Esophagus (tissue), 2 donors: Measurements from ENCODE around the gene BIRC5. TPM values are rescaled to one million over a fixed set of nuclear protein-coding genes. Genes with fewer than 3 reads are reported as not detected.

ENCODE experiments used
- H3K27ac ChIP-seq, 2 donors: one replicate each; pipeline ENCODE4 v1.5.1; 2013; ENCODE audit warnings: low read depth in 2 of 2, mild to moderate bottlenecking in 2 of 2, inconsistent platforms in 1 of 2, low read length in 1 of 2, moderate library complexity in 1 of 2
- H3K27me3 ChIP-seq, 2 donors: one replicate each; pipeline ENCODE4 v1.6.1; 2013; ENCODE audit warnings: low read length in 2 of 2, control low read depth in 1 of 2, mild to moderate bottlenecking in 1 of 2; ENCODE audit not compliant: insufficient read depth in 2 of 2, control insufficient read depth in 1 of 2
- H3K36me3 ChIP-seq, 2 donors: one replicate each; pipeline ENCODE4 v1.6.1; 2013; ENCODE audit warnings: low read length in 1 of 2; ENCODE audit not compliant: control insufficient read depth in 2 of 2, insufficient read depth in 2 of 2
- H3K4me1 ChIP-seq, 2 donors: one replicate each; pipeline ENCODE4 v1.6.1; 2013; ENCODE audit warnings: low read length in 1 of 2; ENCODE audit not compliant: control insufficient read depth in 2 of 2, insufficient read depth in 2 of 2
- H3K4me3 ChIP-seq, 2 donors: one replicate each; pipeline ENCODE4 v1.5.1; 2013; ENCODE audit warnings: low read length in 2 of 2, mild to moderate bottlenecking in 2 of 2, low read depth in 1 of 2, moderate library complexity in 1 of 2
- H3K9me3 ChIP-seq, 2 donors: one replicate each; pipeline ENCODE4 v1.6.1; 2013; ENCODE audit warnings: mild to moderate bottlenecking in 2 of 2, low read depth in 1 of 2, low read length in 1 of 2, moderate library complexity in 1 of 2; ENCODE audit not compliant: control insufficient read depth in 2 of 2, insufficient read depth in 1 of 2
- WGBS, 2 donors: extraction: QIAGEN DNeasy Blood & Tissue Kit; methylation state at CpG; one replicate each; pipeline ENCODE4 v1.1.7; 2013; 5-methylcytosine and 5-hydroxymethylcytosine counted together
- polyA plus RNA-seq, 2 donors: library from polyadenylated mRNA; stranded (reverse); fragments of 200-250 nt; gene quantifications; one replicate each; pipeline ENCODE4 v1.2.3, GENCODE V29; 2013
- donor health status: healthy with polysubstance abuse.
- donor health status: Bipolar disorder and iron deficiency.

BIRC5 gene
- polyA plus RNA-seq, 2 donors: 8.0 to 17.6 TPM

GRCh38 chr17:78268951-78269905, 55.2 kb downstream of the BIRC5 start:
- Histone ChIP-seq H3K4me3 (no peak overlapping the region), H3K27ac (no peak overlapping the region), H3K4me1 (peaks cover 0 to 2% of the 10 kb centered on the region in 2 donors), H3K36me3 (no peaks in the 10 kb centered on the region), H3K9me3 (no peaks in the 10 kb centered on the region), H3K27me3 (no peaks in the 10 kb centered on the region)
- WGBS, 2 donors: 49 to 54% methylated on average over 32 to 34 of the region's 34 CpGs

GRCh38 chr17:78269955-78270381, 55.9 kb downstream of the BIRC5 start:
- 77 to 83% methylated on average over 7 to 8 of the region's 8 CpGs for WGBS, 2 donors
- peaks cover 0 to 2% of the 10 kb centered on the region in 2 donors for H3K4me1 ChIP-seq

GRCh38 chr17:78271419-78272170, 57.5 kb downstream of the BIRC5 start:
- WGBS, 2 donors: 70 to 76% methylated on average over 12 of the region's 12 CpGs
- Histone ChIP-seq H3K4me3 (no peak overlapping the region), H3K27ac (no peak overlapping the region), H3K9me3 (no peaks in the 10 kb centered on the region), H3K27me3 (no peaks in the 10 kb centered on the region), H3K36me3 (no peaks in the 10 kb centered on the region), H3K4me1 (peaks cover 0 to 2% of the 10 kb centered on the region in 2 donors)

More at GRCh38 chr17:78269955-78270381, 55.9 kb downstream of the BIRC5 start:
- H3K27me3 ChIP-seq: no peaks in the 10 kb centered on the region
- H3K36me3 ChIP-seq: no peaks in the 10 kb centered on the region
- H3K4me3 ChIP-seq: no peak overlapping the region
- no peaks in the 10 kb centered on the region for H3K9me3 ChIP-seq
- no peak overlapping the region for H3K27ac ChIP-seq

GRCh38 chr17:78272181-78272913, 58.3 kb downstream of the BIRC5 start:
- H3K4me3 ChIP-seq: no peak overlapping the region
- no peaks in the 10 kb centered on the region for H3K27me3 ChIP-seq
- H3K4me1 ChIP-seq: peaks cover 0 to 2% of the 10 kb centered on the region in 2 donors
- H3K9me3 ChIP-seq: no peaks in the 10 kb centered on the region
- no peak overlapping the region for H3K27ac ChIP-seq
- 33 to 37% methylated on average over 17 of the region's 17 CpGs for WGBS, 2 donors
- no peaks in the 10 kb centered on the region for H3K36me3 ChIP-seq

GRCh38 chr17:78272914-78273258, 58.8 kb downstream of the BIRC5 start:
- H3K4me3 ChIP-seq: no peak overlapping the region
- H3K27ac ChIP-seq: no peak overlapping the region
- no peaks in the 10 kb centered on the region for H3K9me3 ChIP-seq
- WGBS, 2 donors: 27 to 41% methylated on average over 7 of the region's 7 CpGs
- H3K36me3 ChIP-seq: no peaks in the 10 kb centered on the region
- no peaks in the 10 kb centered on the region for H3K27me3 ChIP-seq
- H3K4me1 ChIP-seq: peaks cover 0 to 2% of the 10 kb centered on the region in 2 donors

- Histone ChIP-seq H3K36me3 (no peaks in the 10 kb centered on the region), H3K27ac (no peak overlapping the region), H3K9me3 (no peaks in the 10 kb centered on the region), H3K27me3 (no peaks in the 10 kb centered on the region), H3K4me3 (no peak overlapping the region), H3K4me1 (peaks cover 0 to 2% of the 10 kb centered on the region in 2 donors)
- WGBS, 2 donors: 94% methylated on average over 6 of the region's 6 CpGs
Observed at GRCh38 chr17:78273813-78274212, 59.8 kb downstream of the BIRC5 start.

Other genes with a start within 250 kb of the BIRC5 start
- 10 to 100 TPM; 24.3 to 37.5 TPM for gene TMC6, start 85.5 kb upstream of the BIRC5 start, polyA plus RNA-seq
- gene TMC8, start 83.5 kb upstream of the BIRC5 start, polyA plus RNA-seq: 1 to 10 TPM; 2.1 to 6.1 TPM
- under 1 TPM; 0.12 to 0.27 TPM for gene C17orf99, start 67.9 kb upstream of the BIRC5 start, polyA plus RNA-seq
- 10 to 100 TPM; 52.3 to 96.4 TPM for gene SYNGR2, start 45.7 kb upstream of the BIRC5 start, polyA plus RNA-seq
- gene TK1, start 27.2 kb upstream of the BIRC5 start, polyA plus RNA-seq: 10 to 100 TPM; 16.9 to 37.4 TPM
- 10 to 100 TPM; 18.4 to 20.7 TPM for gene AFMID, start 26.9 kb upstream of the BIRC5 start, polyA plus RNA-seq
- gene TMEM235, start 17.4 kb downstream of the BIRC5 start, polyA plus RNA-seq: not detected
- 10 to 100 TPM in 1 of 2 donors, 1 to 10 TPM in 1; 6.6 to 20.1 TPM for gene SOCS3, start 145.8 kb downstream of the BIRC5 start, polyA plus RNA-seq
- 10 to 100 TPM; 13.9 to 14.2 TPM for gene PGS1, start 164.4 kb downstream of the BIRC5 start, polyA plus RNA-seq